Stimulated activated CD4-positive, alpha-beta T cell treated with anti-CD3 and anti-CD28 coated beads, Interleukin-2, amount 100 ng/mL, for 48 hours (primary cell): Measurements from ENCODE around the gene ERG.

ENCODE experiments used
- DNase-seq, 2 donors: peaks; one replicate each; pipeline ENCODE4 v3.0.0-alpha.2; 2020

Gene ERG

DNA sequence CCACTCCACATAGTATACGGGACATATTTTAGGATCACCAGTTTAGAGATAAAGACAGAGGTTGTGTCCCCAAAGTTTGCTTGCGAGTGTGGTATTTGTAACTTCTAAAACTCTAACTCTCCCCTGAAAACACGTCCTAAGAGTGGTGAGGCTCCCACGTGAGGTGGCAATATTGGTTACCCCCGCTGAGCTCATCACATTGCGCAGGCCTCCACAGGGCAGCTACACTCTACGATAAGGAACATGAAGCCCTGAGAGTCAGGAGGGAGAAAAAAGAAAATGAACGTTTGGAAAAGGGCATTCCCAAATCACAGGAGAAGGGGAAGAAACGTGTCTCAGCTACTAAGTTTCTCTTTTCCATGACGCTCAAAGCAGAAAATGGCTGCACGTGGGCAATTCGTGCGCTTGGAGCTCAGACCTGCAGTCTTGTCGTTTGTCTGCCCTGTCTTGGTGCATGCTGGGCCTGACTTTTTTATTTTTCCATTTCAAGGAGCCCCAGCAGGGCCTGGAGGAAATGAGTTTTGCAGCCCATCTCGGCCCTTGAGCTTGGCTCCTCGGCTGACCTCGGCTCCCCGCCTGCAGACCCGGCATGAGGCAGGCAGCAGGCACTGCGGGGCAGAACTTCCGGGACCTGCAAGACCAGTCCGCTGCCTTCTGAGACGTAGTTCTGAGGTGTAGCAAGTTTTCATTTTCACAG lies 25.7 kb downstream of the ERG start:
- no peak for DNase-seq

DNA sequence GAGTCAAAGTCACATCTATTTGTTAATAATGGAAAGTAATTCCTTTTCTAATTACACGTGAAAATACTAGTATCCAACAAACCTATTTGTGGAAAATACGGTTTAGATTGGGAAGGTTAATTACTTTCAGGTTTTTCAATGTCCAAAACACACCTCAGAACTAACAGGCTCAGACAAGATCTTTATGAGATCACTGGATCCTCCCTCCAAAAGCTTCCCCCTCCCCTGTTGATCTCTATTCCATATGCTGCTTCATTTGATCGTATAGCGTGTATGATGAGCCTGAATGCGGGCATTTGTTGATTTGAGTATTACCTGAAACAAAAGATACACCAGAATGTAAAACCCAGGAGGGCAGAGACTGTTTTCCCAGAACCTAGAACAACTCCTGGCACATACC lies 26.5 kb downstream of the ERG start:
- no peak for DNase-seq

DNA sequence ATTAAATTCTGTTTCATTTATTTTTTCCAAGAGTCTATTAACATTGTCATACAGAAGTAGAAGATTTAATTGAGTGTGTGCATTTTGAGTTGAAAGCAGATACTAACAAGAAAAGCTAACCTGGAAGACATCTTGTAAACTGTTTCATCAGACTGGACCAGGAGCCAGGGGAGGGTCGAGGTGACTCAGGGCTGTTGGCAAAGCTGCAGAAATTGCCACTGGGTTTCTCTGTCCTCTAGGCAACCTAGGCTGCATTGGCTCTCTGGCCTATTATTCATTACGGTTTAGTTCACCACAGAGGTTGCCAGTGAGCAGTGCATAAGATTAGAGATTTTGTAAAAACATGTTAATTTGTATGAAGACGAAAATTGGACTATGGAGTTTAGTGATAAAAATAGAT lies 27.5 kb downstream of the ERG start:
- no peak for DNase-seq

DNA sequence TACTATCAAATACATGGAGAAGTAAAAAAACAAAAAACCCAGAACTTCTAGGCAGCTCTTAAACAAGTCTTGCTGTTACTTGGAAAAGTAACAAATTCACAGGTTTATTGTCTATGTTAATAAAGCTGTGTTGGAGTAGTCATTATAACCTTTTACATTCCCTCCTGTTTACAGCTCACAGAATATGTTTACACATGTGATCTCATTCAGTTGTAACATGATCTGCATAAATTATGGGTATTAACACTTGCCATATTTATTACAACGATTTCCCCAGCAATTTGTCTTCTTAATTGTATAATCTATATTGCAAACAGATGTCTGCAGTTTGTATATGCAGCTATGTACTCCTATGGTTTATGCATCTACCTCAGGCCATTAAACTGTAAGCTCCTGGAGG lies 28.6 kb downstream of the ERG start:
- no peak for DNase-seq

DNA sequence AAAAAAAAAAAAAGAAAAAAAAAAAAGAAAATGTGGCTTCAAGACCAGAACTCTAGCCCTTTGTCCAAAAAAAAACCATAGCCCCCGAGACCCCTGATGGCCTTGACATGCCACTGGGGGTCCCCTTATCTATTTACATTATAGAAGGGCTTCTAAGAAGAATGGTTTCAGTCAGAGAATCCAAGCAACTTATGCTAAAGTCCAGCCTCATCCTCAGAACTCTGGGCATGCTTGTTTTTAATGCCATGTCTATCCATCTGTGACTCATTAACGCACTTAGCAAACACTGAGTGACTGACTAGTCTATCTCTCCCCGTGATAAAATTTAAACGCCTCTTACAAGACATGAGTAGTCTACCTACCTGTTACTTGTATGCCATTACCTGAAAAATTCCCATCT lies 29.3 kb downstream of the ERG start:
- no peak for DNase-seq

DNA sequence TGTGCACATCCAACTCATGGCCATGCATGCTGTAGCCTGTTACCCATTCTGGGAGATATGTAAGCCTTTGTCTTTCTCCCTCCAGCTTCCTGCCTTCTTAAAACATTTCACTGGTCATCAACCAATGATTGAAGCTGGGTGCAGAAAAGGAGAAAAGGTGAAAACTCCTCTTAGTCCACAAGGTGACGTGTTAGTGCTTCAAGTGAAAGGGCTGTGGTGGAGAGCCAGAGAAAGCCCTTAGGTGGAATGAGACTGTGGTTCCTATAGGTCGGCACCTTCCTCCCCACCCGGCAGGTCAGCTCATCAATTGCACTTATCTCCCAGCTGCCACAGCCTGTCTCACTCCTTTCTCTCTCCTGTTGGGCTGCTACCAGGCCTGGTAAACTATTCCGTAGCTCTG lies 30.4 kb downstream of the ERG start:
- DNase-seq: no peak

DNA sequence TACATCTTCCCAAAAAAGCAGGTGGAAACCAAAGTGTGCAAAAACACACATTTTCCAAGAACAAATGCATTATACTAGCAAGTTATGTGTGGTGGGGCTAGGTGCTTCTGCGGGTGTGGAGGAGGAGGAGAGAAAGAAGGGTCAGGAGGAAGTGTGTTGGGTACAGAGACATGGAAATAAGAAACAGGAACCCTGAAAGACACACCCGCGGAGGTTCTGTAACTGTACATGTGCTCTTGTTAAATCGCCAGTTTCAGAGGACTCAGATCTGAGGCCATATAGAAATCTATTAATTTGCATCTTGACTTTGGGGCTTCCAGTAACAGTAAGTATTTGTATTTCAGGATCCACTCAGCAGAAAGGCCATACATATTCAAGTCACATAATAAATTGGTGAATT lies 30.9 kb downstream of the ERG start:
- DNase-seq: no peak

DNA sequence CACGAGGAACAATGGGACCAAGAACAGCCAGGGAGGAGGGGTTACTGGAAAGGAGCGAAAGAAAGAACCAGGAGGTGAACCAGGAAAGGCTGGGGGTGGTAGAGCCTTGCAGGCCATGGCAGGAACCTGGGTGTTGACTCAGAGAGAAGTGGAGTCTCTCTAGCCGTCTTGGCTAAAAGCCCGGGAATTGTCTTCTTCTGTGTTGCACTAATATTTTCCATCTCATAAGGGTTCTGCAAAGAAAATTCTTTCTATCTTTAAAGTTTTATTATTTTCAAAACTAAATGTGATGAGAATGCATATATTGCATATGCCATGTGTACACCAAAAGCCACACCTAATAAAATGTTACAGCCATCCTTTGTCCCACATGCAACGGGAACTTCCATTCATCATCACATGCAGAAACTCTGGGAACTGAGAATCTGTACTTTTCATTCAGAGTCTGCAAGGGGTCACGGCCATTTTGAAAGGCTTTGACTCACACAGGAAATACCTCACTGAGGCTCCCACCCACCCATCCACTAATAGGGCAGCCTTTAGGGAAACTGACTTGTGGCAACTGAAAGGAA lies 38.0 kb downstream of the ERG start:
- no peak for DNase-seq

DNA sequence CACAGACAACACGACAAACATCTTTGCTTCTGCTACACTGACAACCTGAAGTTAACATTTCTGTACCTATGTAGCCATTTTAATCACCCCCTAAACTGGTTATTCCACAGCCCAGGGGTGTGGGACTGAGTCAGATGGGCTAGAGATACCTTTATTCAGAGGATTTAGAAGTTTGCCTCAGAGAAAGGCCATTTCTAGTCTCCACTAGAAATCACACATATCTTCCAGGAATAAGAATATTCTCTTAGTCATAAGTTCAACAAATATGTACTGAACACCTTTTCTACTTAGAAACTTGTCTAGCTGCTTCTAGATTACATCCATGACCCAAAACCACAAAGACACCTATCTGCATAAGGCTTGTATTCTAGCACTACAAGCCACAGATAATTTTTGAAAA lies 38.8 kb downstream of the ERG start:
- DNase-seq: no peak

DNA sequence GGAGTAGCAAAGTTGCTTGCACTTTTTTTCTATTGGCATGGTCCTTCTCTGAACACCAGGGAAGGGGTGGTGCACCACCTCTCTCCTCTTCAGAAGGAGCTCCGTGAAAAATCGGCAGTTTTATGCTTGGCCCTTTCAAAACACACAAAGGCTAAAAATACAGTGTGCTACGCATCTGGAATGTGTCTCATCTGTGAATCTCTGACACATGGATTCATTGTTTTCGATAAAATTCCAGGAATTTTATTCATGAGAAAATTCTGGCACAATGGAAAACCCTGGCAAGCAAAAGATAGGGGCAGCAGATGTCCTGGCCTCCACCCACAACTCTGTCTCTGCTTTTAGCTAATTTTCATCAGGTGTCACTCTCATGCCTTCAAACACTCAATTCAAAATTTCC lies 42.9 kb downstream of the ERG start:
- no peak for DNase-seq

DNA sequence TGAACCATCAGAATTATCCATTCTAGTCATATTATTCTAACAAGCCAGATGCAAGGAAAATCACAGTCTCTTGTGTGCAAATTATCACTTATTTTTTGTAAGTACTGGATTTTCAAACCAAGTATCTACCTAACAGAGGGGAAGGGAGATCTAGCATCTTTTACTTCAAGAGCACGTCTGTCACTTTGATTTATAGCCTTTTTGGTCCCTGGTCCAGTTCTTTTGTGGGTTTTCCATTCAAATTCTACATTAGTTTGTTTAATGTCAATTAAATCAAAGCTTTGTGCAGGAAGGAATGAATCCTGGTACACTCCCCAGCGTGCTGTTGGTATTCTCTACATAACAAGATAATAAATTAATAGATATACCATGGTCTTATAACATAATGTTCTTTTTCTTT lies 43.6 kb downstream of the ERG start:
- DNase-seq: no peak

DNA sequence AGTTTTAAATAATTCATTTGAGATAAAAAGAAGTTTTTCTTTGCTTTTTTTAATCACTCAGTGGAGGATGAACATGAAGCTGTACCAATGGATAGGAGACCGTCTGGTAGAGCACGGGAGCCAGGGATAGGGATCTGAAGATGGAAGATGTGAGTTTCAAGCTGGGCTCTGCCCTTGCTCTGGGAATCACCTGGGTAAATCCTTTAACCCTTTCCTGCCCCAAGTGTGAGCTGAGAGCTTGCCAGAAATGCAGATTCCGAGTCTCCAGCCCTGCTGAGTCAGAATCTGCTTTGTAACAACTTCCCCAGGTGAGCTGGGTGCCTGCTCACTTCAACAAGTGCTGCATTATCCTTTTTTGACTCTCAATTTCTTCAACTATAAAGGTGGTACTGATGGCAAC lies 44.1 kb downstream of the ERG start:
- DNase-seq: no peak

DNA sequence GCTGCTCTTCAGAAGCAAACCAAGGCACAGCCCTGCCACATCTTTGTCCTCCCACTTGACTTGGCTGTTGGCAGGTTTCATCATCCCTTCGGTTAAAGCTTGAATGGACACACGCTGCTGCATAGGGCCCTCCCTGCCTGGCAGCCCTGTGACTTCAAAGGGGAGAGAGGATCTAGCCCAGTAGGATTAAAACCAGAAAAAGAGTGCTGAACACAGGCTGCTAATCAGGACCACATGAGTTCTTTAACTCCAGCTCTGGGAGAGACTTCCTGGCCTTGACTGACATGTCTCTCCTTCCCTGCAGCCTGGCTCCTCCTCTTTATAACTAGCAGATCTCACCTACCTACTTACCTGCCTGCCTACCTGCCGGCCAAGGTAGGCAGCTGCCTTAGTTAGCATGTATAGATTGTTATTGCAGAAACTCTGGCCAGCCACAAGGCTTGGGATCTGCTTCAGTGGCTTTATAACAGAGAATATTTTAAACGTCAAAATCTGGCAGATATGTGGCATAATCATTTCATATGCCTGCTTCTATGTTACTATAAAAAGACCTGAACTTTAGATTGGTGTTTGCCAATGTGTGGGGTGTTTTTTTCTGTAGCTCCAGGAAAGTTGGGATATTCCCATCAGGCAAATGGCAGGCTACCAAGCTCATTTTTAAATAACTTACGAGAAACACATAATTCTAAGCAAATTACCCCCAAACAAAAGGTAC lies 49.4 kb downstream of the ERG start:
- DNase-seq: no peak

DNA sequence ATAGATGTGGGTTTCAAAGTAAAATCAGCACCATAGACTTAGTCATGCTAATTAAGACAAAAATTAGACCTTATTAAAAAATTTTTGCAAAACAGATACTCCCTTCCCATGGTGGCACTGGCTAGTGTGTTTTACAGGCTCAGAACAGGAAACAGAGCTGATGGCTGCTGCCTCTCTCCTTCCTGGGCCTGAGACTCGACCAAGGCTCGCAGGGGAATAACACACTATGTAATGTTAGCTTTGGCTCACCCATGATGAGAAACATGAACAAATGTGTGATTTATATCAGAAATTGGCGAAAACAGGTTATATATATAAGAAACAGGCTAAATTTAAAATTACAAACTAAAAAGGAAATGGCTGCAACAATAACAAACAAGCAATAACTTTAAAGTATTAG lies 50.7 kb downstream of the ERG start:
- DNase-seq: no peak

DNA sequence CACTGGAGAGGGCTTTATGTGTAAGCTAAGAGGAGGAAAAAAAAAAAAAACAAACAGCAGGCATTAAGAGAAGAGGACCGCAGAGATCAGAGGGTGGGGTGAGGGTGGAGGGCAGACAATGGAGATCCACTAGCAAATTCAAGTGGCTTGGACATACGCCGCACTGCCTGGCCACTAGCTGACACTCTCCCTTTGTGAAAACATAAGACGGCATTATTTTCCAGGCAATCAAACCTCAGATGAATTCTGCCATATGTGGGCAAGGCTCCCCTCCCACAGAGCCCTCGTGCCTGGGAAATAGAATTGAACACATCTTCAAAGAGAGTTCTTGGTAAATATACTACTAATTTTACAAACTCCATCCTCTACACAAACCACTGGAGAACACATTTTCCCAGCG lies 53.6 kb downstream of the ERG start:
- no peak for DNase-seq

DNA sequence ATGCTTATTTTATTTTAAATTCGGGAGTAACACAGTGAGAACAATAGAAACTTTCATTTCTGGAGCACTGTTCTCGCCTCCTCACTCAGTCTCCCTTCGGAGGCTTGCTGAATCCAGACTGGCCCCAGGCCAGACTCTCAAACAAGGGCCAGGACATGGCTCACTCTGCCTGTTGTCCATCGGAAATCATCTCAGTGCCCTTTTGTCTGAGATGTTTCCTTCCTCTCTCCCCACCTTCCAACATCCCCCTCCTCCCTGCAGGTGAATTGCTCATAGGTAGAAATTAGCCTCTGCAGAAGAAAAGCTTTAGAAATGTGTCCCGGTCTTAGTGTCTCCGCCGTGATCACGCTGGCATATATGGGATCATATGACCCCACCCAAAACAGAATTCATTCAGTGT lies 55.2 kb downstream of the ERG start:
- DNase-seq: no peak

DNA sequence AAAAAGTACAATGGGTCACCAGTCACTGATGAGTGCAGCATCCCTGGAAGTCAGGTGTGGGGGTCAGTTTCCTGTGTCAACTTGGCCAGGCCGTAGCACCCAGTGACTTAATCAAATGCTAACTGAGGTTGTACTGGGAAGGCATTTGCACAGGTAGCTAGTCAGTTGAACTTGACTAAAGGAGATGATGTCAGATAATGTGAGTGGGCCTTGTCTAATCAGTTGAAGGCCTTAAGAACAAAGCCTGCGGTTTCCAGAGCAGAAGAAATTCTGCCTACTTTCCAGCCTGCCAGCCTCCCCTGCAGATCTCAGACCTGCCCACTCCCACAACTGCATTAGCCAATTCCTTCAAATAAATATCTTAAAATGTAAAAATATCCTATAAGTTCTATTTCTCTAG lies 57.1 kb downstream of the ERG start:
- DNase-seq: no peak

DNA sequence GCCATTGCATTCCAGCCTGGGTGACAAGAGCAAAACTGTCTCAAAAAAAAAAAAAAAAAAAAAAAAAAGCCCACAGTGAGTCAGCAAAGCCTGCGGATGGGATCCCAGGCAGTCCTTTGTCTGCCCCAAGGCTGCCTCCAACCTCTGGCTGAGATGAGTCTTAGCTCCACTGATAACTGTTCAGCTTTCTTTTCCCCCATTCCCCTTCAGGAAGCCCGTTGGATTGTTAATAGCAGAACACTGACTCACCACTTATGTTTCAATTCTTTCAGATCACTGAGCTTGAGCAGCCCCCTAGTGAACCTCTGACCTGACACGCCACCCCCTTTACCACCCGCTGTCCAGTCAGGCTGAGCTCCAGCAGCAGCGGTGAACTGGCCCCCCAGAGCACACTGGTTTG lies 57.5 kb downstream of the ERG start:
- DNase-seq: no peak

DNA sequence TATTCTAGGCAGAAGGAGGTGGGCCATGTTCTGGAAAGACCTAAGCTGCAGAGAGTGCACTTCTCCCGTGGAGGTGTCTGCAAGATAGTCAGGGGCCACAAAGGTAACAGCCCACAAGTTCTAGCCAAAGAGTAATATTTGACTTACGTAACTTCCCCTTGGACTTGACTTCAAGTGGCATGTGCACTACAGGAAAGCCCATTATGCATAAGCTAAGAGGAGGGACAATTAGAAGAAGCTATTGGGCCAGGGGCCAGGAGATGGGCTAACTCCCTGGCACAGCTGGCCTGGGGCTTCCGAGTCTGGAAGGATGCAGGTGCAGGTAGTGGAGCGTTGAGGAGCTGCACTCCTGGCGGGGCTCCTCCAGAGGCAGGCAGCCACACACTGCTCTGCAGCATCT lies 58.3 kb downstream of the ERG start:
- no peak for DNase-seq

DNA sequence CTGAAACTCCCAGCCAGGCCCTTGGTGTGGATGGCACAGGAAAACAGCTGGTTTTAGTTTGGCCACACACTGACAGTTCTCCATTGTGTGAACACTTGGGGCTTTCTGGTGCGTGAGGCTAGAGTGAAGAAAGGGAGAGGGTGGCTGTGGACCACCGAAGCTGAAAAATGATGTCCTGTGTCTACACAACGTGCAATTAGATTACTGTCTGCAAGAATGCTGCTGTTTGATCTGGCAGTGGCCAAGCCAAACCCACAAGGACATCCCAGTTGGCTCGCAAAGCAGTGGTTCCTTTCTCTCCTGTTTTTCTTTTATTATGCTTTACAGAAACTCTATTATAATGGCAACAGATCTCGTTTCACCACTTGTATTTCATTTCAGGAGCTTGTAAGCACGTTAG lies 58.9 kb downstream of the ERG start:
- DNase-seq: no peak

DNA sequence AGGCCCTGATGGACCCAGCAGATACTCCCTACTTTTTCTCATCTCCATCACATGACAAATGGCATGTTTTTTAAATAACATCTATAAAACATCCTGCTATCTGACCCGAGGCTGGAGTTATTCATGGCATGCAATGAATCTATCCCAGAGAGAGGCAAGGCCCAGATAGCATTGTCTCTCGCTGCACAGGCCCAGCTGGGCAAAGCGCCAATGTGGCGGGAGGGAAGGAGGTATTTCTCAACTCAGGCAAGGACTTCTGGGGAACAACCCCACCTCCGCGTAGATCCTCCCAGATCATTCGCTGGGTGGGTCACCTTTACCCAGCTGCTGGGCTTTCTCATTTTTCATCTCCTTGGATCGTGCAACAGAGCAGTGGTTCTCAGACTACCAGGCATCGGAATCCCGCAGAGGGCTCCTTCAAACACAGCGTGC lies 59.8 kb downstream of the ERG start:
- no peak for DNase-seq

DNA sequence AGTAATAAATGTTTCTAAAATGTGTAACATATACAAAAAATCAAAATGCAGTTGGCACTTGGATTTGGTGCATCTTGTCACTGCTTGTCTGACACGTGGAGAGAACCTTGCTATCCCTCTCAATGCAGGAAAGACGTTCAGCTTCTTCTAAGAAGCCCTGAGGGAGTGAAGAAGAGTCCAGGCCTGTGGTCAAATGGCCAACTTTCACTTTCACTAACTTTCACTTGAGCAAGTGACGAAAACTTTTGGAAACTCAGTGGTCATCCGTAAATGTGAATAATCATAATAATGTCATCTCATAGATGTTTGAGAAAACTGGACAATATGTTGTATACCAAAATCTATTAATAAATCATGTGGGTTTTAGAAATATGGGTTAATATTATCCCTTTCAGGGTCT lies 61.9 kb downstream of the ERG start:
- no peak for DNase-seq

DNA sequence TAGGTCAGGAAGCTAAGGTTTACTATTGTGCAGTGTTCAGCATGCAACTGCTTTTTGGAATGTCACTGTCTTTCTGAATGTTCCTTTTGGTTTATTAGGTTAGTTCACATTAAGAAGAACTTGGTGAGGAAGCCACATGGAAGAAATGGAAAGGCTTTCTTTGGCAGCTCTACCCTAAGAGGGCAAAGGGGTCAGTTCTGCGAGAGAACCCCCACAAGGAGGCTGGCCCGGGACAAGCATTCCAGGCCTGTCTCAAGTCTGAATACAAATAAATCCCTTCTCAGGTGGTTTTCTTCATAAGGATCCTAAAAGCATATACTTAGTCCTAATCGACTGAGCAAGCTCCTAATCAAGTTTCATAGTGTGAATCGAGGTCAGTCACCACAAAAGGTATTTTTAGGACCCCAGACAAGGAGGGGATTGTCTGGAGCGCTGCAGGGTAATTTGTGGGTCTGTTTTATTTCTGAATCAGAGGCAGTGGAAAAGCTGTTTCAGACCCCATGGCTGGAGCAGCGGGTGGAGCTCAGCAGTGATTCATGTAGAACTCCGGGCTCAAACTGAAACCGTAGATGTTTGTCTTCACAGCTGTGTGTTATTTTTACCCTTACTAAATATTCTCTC lies 63.3 kb downstream of the ERG start:
- no peak for DNase-seq

DNA sequence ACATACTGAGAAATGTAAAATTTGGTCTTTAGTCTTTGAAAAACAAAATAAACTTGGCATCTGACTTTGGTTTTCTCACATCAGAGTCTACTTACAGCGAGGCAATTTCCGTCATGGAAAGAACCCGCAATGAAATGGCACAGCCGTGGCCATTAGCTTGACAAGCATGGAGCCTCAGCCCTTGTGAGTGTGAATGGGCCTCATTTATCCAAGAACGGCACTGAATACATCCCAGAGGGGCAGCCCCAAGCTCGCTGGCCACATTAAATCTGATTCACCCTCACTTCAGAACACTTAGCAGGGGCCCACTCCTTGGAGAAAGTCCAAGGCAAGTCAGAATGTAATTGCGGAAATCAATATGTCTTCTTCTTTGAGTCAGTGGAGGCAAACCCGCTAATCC lies 64.8 kb downstream of the ERG start:
- no peak for DNase-seq
